Superior temporal gyrus (tissue), 1 donor: Measurements from ENCODE around the gene HIC1.

ENCODE experiments used
- DNase-seq: peaks from one replicate; pipeline ENCODE4 v3.0.0-alpha.2; 2016; ENCODE audit errors: extremely low spot score

Gene HIC1

DNA sequence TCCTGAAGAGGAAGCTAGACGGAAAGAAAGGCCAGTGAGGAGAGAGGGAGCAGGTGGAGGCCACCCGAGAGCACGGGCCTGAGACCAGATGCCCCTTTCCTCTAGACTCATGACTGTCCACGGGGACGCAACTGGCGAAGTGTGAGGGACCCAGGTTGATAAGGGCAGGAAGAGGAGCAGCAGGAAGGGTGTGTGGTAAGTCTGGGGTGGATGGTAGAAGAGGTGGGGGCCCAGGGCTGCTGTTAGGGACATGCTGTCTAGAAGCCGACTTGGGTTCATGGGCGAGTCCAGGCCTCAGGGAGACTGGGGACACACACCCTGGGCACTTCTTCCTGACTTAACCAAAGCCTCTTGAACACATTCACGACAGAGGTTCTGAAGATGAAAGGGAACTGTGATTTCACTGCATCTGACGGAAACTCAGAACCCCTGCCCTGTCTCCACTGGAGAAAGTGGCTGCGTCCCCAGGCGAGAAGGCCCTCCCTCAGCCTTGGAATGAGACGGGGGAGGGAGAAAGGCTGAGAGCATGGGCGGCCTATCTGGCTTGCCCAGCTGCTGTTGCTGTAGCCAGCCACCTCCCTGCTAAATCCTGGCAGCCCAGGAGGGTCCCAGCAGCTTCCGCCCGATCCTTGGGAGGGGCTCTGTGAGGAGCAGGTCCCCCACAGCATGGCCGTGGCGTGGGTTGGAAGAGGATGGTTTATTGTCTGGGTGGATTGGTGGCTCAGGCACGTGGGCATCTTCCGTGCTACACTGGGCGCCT, 6.0 kb downstream of the HIC1 start:
- DNase-seq: no peak

DNA sequence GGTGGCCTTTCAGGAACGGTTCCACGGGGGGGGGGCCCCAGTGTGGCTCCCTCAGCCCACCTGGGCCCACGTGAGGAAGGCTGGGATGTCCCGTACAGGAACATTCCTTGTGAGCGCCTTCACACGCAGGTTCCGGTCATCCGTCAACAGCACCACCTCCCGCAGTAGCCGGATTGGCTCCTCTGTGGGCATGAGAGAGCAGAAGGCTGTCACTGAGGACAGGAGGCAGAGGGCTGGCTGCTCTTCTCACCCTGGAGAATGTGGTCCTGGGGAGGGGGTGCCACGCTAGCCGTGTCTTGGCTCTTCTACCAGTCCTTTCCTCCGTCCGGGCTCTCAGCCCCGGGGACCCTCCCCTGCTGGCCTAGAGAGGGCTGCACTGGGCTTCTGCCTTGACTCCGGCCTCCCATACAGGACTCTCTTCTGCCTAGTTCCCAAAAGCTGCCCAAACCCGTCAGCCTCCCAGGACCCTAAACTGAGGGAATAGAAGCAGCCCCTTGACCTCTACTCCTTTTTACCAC, 6.6 kb downstream of the HIC1 start:
- no peak for DNase-seq

DNA sequence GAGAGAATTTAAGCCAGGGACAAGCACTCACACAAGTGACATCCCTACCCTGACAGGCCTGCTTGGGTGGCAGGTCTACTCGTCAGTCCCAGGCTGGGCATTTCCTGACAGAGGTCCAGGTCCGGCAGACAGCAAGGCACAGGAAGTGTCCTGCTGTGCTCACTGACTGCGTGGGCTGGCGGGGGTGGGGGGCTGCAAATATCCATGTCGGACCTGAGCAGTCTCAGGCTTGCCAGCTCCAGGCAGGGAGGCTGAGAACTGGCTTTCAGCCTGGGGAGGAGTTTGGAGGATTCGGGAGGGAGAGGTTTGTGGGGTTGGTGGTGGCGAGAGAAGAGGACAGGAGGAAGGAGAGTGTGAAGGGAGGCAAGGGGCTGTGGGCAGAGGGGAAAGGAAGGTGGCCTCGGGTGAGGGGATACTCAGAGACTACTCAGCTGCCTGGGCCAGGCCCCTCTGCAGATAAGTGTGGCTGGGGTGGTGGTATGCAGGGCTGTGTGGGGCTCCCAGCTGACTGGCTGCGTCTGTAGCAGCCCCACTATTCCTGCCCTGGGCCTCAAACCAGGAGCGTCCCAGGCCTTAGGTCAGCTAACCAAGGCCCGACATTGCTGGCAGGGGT, 7.8 kb downstream of the HIC1 start:
- no peak for DNase-seq

DNA sequence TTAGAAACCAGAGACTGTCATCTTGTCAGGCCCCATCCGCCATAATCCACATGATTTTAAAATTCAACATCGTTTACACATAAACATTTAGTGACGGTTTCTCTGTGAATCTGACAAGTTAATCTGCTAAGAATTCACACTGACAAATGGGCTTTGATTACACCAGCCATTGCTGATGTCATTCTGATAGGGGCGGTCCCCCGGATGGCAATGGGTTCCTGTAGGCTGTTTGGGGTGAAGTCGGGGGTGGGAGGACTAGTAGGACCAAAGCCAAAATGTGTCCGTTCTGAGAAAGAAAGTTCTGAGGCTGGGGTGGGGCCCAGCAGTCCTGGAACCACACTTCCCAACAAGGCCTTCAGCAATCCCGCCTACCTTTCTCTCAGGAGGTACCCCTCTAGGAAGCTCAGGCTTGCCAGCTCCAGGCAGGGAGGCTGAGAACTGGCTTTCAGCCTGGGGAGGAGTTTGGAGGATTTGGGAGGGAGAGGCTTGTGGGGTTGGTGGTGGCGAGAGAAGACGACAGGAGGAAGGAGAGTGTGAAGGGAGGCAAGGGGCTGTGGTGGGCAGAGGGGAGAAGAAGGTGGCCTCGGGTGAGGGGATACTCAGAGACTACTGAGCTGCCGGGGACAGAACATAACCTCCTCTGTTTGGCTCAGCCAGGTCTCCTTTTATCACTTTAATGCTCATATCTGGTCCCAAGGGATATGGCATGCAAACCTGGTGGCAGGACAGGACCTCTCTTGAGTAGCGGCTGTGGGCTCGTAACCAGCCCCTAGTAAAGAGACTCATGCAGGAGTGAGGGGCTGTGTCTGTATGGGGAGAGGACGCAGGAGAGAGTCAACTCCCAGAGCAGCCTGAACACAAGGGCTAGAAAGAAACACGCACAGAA, 8.6 kb downstream of the HIC1 start:
- no peak for DNase-seq

DNA sequence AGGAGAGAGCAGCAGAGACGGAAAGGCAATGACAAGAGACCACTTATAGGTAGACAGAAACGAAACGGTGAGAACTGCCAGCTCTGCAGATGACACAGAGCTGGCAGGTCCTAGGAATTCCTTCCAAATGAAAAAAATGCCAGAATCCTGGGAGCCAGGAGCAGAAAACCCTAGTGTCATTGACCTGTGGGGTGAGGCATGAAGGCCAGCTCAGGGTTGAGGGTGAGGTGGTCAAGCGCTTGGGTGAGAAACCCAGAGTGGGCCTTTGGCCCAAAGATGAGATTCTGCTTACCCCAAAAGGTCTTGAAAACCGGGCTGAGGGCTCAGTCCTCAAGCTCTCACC, 9.2 kb downstream of the HIC1 start:
- no peak for DNase-seq

DNA sequence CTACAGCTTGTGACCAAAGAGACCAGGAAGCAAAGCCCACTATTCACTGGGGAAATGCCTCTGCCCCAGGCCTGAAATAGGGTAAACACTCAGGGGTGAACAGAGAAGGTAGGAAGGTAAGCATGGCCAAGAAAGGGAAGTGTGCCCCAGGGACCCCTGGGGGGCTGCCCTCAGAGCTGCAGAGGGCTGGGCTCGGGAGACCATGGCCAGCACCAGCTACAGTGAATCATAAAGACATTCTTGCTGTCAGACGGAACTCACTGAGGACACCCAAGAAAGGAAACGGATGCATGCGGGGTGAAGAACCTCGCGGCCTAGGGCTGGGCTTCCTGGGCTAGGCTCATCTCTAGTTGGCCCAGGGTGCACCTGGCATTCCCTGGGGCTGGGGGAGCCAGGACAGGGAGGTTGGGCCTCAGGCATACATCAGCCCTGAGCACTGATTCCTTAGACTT, 9.6 kb downstream of the HIC1 start:
- DNase-seq: no peak

DNA sequence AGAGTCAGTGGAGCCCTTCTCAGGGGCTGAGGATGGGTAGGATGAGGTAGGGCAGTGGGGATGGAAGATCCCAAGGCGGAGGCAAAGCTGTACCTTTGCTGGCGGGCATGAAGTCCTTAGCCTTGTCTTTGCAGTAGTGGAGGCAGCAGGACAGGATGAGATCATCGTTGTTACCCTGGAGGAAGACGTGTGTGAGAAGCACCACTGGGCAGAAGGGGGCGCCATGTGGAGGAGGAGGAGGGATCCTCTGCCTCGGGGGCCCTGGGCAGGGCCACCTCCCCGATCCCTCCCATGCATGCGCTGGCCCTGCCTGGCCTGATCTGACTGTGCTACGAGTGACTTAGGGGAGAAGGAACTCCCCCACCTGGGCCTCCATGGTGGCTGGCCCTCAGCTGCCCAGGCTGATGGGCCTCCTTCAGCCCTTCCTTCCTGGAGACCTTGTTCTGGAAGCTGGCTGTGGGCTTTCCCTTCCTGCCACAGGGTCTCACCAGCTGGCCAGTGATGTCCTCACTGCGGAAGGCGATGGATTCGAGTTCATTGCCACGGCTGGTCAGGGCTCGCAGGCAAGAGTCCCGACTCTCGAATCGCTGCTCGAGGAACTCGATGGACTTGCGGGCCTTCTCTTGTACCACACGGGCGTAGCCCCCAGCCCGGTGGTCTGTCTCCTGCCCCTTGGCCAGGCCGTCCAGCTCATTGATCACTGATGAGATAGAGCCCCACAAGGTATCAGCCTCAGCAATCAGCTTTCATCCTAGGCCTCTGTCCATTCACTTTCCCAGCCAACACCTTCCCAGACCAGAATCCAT, 10.3 kb downstream of the HIC1 start:
- DNase-seq: no peak

DNA sequence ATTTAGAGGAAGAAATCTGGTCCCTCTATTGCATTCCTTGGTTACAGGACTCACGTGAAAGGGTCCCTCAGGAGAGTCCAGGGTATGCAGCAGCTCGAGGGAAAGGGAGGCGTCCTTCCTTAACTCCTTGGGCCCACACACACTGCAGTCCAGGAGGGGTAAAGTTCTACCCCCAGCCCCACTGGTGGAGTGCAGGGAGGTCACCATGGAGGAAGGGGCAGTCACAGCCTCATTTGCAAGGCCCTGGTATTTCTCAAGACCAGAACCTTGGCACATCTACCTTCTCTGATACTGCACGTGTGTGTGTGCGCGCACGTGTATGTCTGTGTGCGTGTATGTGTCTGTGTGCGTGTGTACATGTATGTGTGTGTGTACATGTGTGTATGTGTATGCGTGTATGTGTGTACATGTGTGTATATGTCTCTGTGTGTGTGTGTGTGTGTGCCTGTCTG, 11.1 kb downstream of the HIC1 start:
- DNase-seq: no peak

DNA sequence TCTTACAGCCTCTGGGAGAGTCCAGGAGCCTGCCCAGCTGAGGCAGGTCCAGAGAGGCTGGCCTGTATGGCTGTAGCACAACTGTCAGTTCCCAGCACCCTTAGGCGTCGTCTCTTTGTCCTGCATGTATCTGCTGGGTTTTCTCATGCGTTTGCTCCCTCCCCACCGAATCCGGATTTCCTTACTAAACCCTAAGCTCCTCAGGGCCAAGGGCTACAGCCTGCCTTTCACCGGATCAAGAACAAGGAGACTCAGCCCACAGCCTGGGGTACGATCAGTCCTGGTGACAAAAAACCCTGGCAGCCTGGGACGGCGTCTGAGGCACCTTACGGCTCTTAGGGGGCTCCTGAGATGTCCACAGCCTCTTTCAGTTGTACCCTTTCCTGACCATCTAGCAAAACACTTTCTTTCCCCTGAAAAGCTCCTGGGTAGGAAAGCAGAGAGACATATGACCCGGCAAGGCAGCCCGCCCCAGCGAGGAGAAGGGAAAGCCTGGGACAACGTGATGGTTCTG, 12.2 kb downstream of the HIC1 start:
- no peak for DNase-seq

DNA sequence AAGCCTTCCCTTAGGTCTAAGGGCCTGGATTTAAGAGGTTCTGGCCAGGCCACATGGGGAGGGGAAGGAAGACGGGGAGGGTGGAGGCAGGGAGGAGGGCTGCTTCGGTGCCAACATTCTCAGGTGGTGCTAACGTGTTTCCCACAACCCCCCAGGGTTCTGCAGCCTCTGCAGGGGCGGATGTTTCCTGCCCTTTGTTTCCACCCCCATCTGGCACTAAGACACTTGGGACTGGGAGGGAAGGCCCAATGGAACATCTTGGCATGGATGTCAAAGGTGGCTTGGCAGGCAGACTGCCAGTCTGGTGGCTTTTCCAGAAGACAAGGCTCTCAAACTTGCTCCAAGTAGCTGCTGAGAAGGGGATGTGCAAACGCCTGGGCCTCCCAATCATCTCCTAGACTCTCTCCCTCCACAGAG, 12.7 kb downstream of the HIC1 start:
- DNase-seq: no peak

DNA sequence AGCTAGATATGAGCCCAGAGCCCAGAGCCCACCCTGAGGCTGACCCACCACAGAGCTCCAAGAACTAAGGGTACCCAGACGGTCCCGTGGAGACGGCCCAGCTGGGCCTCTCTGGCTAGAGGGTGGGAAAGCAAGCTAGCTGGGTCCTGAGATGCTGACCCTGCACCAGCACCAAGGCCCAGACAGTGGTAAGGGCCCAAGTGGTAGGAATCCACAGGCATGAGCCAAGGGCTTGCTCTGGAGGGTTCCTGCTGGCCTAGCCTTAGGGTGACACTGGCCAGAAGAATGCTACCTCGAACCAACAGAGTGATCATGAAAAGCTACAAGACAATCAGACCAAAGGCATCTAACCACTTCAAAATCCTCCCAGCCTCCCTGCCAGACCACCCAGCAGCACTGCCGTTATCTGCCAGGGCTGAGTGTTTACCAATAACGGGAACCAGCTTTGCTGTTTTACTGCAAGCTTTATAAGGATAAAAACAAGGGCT, 13.2 kb downstream of the HIC1 start:
- no peak for DNase-seq

DNA sequence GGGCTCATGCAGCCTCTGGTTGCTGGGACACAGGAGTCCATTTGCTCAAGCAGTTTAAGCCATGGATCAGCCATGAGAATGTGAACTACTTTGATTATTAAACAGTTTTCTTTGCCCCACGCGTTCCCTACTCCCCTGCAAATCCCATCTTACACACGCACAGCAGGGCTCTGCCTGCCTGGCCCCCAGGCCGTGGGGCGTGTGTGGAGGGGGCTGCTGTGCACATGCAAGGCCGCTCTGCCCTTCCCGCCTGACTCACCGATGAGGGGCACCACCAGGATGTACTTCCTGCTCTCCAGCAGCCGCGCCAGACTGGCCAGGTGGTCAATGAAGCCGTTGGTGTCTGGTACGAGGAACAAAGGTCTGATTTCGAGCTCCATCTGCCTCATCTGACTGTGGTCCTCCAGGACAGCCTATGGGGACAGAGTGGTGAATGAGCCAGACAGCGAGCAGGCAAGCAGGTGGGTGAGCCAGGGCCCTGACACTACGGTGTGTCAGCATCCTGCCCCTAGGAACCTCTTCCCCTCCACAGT, 13.7 kb downstream of the HIC1 start:
- no peak for DNase-seq

DNA sequence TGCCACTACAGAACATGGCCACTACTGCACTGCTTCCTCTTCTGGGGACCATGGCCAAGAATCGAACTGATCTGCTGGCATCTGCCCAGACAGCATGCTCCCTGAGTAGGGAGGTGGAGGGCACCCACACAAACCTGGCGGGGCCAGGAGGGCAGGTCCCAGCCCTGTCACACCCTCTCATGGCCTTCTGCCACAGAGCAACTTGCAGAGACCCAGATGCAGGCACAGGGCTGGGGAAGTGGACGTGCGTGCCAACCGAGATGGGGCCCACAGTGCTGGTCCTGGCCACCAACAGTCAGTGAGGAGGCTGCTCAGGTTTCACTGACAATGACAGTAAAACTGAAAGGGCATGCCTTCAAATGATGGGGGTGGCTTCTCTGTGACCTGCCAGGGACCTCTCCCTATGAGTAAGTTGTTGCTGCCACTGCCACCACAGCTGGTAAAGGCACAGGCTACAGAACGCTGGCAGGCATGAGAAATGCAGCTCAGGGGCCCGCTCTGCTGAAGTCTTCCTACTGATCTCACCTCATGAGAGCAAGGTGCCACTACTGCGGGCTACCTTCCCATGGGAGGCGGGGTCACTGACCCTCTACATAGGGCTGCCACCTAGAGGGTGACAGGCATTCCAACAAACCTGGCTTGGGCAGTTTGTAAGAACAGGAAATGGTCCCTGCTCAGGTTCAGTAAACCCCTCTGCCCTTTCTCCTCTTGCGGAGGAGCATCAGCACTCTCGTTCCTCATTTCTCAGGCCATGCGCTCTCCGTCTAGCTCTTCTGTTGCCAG, 15.5 kb downstream of the HIC1 start:
- DNase-seq: no peak

DNA sequence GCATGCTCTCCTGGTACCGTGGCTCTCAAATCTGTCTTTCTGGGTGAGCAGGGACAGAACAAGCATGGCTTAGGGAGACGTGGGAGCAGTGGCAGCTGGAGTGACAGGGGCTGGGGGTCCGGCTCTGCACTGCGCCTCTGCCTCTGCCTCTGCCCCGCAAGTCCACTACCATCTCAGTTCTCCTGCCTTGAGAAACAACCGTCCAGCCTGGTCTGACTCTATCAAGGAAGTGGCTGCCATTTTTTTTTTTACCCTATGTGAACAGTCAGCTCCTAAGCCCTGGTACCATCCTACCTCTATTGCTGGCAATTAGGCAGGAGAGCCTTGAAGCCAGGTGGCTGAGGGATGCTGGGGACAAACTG, 16.1 kb downstream of the HIC1 start:
- DNase-seq: no peak

DNA sequence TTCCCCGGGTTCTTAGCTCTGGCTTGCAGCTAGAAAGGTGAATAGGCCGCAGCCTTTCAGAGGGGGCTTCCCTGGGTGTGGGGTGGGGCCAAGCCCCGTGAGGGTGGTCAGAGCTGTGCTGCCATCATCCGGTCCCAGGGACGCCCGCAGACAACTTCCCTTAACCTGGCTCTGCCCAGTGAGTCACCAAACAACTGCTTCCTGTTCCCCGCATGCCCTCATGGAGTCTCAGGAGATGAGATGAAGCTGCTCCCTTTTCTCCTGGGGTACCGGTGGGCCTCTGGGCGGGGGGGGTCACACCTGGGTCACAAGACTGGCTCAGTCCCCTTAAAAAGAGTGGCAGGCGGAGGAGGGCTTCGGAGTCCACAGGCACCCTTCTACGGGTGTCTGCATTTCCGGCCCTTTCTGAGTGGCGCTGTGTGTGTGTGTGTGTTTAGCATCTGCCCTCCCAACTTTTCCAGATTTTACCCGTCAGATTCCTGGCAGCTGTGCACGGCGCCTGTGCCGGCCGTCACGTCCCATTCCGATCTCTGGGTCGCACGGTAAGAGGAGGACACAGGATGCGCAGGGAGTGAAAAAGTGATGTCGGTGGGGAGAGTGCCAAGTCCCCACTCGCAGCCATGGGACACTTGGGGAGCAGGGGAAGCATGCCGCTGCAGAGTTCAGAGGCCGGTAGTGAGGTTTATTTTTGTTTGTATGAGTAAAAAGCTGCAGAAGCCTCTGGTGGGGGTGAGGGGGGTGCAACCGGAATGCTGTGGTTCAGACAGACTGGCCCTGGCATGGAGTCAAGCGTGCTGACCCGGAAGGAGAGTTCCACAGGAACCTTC, 16.8 kb downstream of the HIC1 start:
- DNase-seq: no peak

DNA sequence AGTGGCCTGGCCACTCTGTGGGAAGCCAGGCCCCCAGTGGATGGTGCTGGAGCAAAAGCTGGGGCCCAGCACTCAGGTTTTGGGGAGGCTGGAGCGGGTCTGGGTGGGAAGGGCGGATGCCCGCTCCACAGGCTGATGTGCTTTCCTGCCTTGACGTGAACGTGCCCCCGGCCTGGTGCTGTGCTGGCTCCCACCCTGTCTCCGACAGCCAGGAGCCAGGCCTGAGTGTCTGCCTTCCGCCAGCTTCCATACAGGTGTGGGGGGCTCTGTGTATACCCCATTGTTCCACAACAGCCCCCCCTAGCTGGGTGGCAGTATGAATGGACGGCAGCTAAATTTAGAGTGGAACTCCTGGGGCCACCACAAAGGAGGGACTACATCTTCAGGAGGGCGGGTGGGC, 20.0 kb downstream of the HIC1 start:
- no peak for DNase-seq

DNA sequence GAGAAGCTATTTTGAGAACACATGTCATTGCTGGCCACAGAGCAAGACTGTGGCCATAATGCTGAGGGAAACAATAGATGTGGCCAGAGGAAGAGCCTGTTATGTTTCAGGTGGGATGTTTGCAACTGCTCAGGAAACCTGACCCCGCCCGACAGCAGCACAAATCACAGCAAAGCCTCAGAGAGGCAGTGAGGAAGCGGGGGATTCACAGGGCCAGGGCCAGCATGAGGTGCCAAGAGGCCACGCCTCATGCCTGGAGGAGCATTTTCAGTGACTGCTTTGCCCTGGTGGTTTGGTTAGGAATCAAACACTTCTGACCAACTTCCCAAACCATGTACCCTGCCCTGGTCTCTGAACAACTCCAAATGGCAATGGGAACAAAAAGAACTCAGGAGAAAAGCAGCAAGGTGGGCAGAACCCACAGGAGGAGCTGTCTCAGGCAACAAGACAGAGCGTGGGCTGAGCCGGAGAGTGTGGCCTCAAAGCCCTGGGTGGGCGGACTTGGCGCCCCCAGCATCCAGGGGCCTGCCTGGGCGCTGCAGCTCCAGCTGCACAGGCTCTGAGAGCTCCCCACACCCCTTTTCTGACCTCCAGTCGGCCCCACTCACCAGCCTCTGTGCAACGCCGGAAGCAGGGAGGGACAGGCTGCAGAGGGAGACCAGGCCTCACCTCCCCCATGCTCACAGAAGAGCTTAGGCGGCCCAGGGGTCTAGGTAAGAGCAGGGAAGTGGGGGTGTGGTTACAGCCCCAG, 20.6 kb downstream of the HIC1 start:
- DNase-seq: no peak
